Non-pigmented ciliary epithelial cell (primary cell): Measurements from ENCODE around the gene SCN9A.
"Not testable (repeated sequence)": the region's sequence is repeated elsewhere in the genome, so short reads cannot be mapped to it uniquely, and the experiment has no call there.

Experiments
- DNase-seq: peaks from one replicate; pipeline ENCODE4 v3.0.0-alpha.2; 2010; ENCODE audit warnings: low read depth

The SCN9A gene

GRCh38 chr2:166334805-166335204 is 40.9 kb downstream of the SCN9A start:
- DNase-seq = no peak

GRCh38 chr2:166333801-166334200 is 41.9 kb downstream of the SCN9A start:
- DNase-seq = no peak

GRCh38 chr2:166332106-166332505 is 43.6 kb downstream of the SCN9A start:
- DNase-seq = no peak

- no peak for DNase-seq
These were observed 44.3 kb downstream of the SCN9A start for GRCh38 chr2:166331468-166331867.

- no peak for DNase-seq
These were observed 46.3 kb downstream of the SCN9A start for GRCh38 chr2:166329465-166329864.

GRCh38 chr2:166328147-166328546 is 47.6 kb downstream of the SCN9A start:
- no peak for DNase-seq

GRCh38 chr2:166321076-166321475 is 54.7 kb downstream of the SCN9A start:
- no peak for DNase-seq

GRCh38 chr2:166314022-166314759 is 61.6 kb downstream of the SCN9A start:
- DNase-seq = peak; percentile 74

GRCh38 chr2:166312863-166313262 is 62.9 kb downstream of the SCN9A start:
- not testable (repeated sequence) for DNase-seq

- no peak for DNase-seq
These were observed 68.4 kb downstream of the SCN9A start for GRCh38 chr2:166307326-166307725.

- DNase-seq = no peak
These were observed 71.1 kb downstream of the SCN9A start for GRCh38 chr2:166304656-166305055.

GRCh38 chr2:166302036-166302435 is 73.7 kb downstream of the SCN9A start:
- DNase-seq = no peak

GRCh38 chr2:166297951-166298350 is 77.8 kb downstream of the SCN9A start:
- DNase-seq = no peak

- no peak for DNase-seq
These were observed 81.8 kb downstream of the SCN9A start for GRCh38 chr2:166293984-166294383.

- DNase-seq = no peak
These were observed 90.5 kb downstream of the SCN9A start for GRCh38 chr2:166285215-166285614.

- DNase-seq = no peak
These were observed 91.4 kb downstream of the SCN9A start for GRCh38 chr2:166284359-166284758.

GRCh38 chr2:166282154-166282553 is 93.6 kb downstream of the SCN9A start:
- no peak for DNase-seq

GRCh38 chr2:166278856-166279255 is 96.9 kb downstream of the SCN9A start:
- DNase-seq = no peak

- DNase-seq = no peak
These were observed 105.4 kb downstream of the SCN9A start for GRCh38 chr2:166270376-166270775.

- DNase-seq = no peak
These were observed 106.4 kb downstream of the SCN9A start for GRCh38 chr2:166269322-166269721.

GRCh38 chr2:166257859-166258258 is 117.9 kb downstream of the SCN9A start:
- no peak for DNase-seq

- DNase-seq = no peak
These were observed 118.8 kb downstream of the SCN9A start for GRCh38 chr2:166256896-166257295.

GRCh38 chr2:166249318-166249717 is 126.4 kb downstream of the SCN9A start:
- DNase-seq = no peak

- DNase-seq = no peak
These were observed 128.8 kb downstream of the SCN9A start for GRCh38 chr2:166246901-166247300.
